ENCODE data around the gene ZBTB45.

GRCh38 chr19:58536852-58537798 is 17.5 kb upstream of the ZBTB45 start:
- TF ChIP-seq CTCF (IDR thresholded peaks at IDR 0.05), result no peak
- TF ChIP-seq EZH2phosphoT487 (IDR thresholded peaks at IDR 0.05), result no peak
- no peak for TF ChIP-seq EZH2 (IDR thresholded peaks at IDR 0.05)

All from neural progenitor cell (in vitro differentiated cells).